Measurements from ENCODE around the gene ATRNL1. TPM values are rescaled to one million over a fixed set of nuclear protein-coding genes. Genes with fewer than 3 reads are reported as not detected.

ATRNL1 gene
- polyA plus RNA-seq, 1 of the 3 experiments (the other 2 are of a cell fraction), result 0.67 TPM

DNA sequence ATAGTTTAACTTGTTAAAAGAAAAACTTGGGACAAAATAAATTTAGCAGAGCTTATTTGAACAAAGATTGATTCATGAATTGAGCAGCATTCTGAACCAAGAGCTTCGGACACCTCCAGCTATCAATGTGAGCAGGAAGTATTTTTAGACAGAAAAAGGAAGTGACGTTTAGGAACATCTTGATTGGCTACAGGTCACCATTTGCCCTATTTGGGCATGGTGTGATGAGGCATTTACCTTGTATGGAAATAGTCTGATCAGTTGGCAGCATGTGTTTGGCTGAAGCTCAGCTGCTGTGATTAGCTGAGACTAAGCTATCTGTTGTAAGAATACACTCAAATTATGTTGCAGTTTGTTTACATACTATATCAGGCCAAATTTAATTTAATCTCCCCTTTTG is 185.1 kb downstream of the ATRNL1 start:
- Histone ChIP-seq H3K27ac (ENCODE audit: low read depth in 2 of 2, low read length in 1 of 2) (no peak overlapping the region), H3K36me3 (replicated peaks in 1 of 2; ENCODE audit: control insufficient read depth in 1 of 2, insufficient read depth in 2 of 2, low read length in 1 of 2) (no peaks in the 10 kb centered on the region), H4K20me1 (ENCODE audit: insufficient read depth) (no peaks in the 10 kb centered on the region), H3K9me2 (no peaks in the 10 kb centered on the region), H3F3A (replicated peaks; ENCODE audit: insufficient read depth) (no peaks in the 10 kb centered on the region), H3K4me3 (ENCODE audit: low read depth in 2 of 2, low read length in 1 of 2) (no peak overlapping the region), H3K9me3 (no peaks in the 10 kb centered on the region), H3K4me1 (ENCODE audit: control insufficient read depth in 1 of 2, insufficient read depth in 2 of 2, low read depth in 1 of 2, low read length in 1 of 2) (no peaks in the 10 kb centered on the region), H3K4me2 (no peak overlapping the region), H2AFZ (ENCODE audit: low read depth) (no peak overlapping the region), H3K9ac (no peak overlapping the region), H3K27me3 (ENCODE audit: insufficient read depth) (no peaks in the 10 kb centered on the region), H3K79me2 (ENCODE audit: insufficient read depth) (no peaks in the 10 kb centered on the region)
- 43% methylated on average over 2 of the region's 2 CpGs for WGBS (ENCODE audit: low lambda C conversion rate)
- ChIA-PET POLR2A (no interaction called here), CTCF (no interaction called here)
- TF ChIP-seq SIN3A (IDR thresholded peaks at IDR 0.05; ENCODE audit: borderline replicate concordance, low read depth, low read length) (no peak), FOXJ3 (CRISPR knock-in tag; IDR thresholded peaks at IDR 0.05) (no peak), USF2 (IDR thresholded peaks at IDR 0.05; ENCODE audit: borderline replicate concordance, low read depth, low read length) (no peak), POLR2AphosphoS5 (IDR thresholded peaks at IDR 0.05; ENCODE audit: low read depth, low read length) (no peak), RCOR1 (IDR thresholded peaks at IDR 0.05; ENCODE audit: low read length) (no peak)
- DNase-seq, result no peak

- POLR2A ChIA-PET, result no interaction called here
- Histone ChIP-seq H3K36me3 (replicated peaks in 1 of 2; ENCODE audit: control insufficient read depth in 1 of 2, insufficient read depth in 2 of 2, low read length in 1 of 2) (peaks cover 0 to 2% of the 10 kb centered on the region in 2 experiments), H4K20me1 (ENCODE audit: insufficient read depth) (no peaks in the 10 kb centered on the region), H3F3A (replicated peaks; ENCODE audit: insufficient read depth) (no peaks in the 10 kb centered on the region), H3K9ac (no peak overlapping the region), H3K27ac (ENCODE audit: low read depth in 2 of 2, low read length in 1 of 2) (no peak overlapping the region), H3K4me3 (ENCODE audit: low read depth in 2 of 2, low read length in 1 of 2) (no peak overlapping the region), H3K4me2 (no peak overlapping the region), H3K4me1 (ENCODE audit: control insufficient read depth in 1 of 2, insufficient read depth in 2 of 2, low read depth in 1 of 2, low read length in 1 of 2) (no peaks in the 10 kb centered on the region), H3K79me2 (ENCODE audit: insufficient read depth) (no peaks in the 10 kb centered on the region), H3K9me2 (no peaks in the 10 kb centered on the region), H2AFZ (ENCODE audit: low read depth) (no peak overlapping the region), H3K27me3 (ENCODE audit: insufficient read depth) (no peaks in the 10 kb centered on the region), H3K9me3 (no peaks in the 10 kb centered on the region)
- TF ChIP-seq, protein P1, sequence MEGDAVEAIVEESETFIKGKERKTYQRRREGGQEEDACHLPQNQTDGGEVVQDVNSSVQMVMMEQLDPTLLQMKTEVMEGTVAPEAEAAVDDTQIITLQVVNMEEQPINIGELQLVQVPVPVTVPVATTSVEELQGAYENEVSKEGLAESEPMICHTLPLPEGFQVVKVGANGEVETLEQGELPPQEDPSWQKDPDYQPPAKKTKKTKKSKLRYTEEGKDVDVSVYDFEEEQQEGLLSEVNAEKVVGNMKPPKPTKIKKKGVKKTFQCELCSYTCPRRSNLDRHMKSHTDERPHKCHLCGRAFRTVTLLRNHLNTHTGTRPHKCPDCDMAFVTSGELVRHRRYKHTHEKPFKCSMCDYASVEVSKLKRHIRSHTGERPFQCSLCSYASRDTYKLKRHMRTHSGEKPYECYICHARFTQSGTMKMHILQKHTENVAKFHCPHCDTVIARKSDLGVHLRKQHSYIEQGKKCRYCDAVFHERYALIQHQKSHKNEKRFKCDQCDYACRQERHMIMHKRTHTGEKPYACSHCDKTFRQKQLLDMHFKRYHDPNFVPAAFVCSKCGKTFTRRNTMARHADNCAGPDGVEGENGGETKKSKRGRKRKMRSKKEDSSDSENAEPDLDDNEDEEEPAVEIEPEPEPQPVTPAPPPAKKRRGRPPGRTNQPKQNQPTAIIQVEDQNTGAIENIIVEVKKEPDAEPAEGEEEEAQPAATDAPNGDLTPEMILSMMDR (IDR thresholded peaks at IDR 0.05), result no peak
- TF ChIP-seq ZBTB33 (IDR thresholded peaks at IDR 0.05; ENCODE audit: borderline replicate concordance, low read depth) (no peak), FOXJ3 (CRISPR knock-in tag; IDR thresholded peaks at IDR 0.05) (no peak), TEAD4 (IDR thresholded peaks at IDR 0.05; ENCODE audit: borderline replicate concordance, insufficient read depth) (no peak), FOSL2 (IDR thresholded peaks at IDR 0.05; ENCODE audit: borderline replicate concordance, low read depth) (no peak)
- TF ChIP-seq, protein P2, sequence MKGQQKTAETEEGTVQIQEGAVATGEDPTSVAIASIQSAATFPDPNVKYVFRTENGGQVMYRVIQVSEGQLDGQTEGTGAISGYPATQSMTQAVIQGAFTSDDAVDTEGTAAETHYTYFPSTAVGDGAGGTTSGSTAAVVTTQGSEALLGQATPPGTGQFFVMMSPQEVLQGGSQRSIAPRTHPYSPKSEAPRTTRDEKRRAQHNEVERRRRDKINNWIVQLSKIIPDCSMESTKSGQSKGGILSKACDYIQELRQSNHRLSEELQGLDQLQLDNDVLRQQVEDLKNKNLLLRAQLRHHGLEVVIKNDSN (IDR thresholded peaks at IDR 0.05; ENCODE audit: borderline replicate concordance, low read depth), result no peak
- CTCF ChIA-PET, result no interaction called here
- 25% methylated on average over 4 of the region's 5 CpGs for WGBS (ENCODE audit: low lambda C conversion rate)
- no peak for DNase-seq
Measured at GRCh38 chr10:115295213-115295805, 202.1 kb downstream of the ATRNL1 start.
